Measurements from ENCODE around the gene DAAM1.

Gene DAAM1

GRCh38 chr14:59391388-59391787 is 202.9 kb downstream of the DAAM1 start:
- H3K79me1 ChIP-seq (replicated peaks; ENCODE audit: low read length, poor library complexity, severe bottlenecking): no peaks in the 10 kb centered on the region
- H3K9me3 ChIP-seq (ENCODE audit: control insufficient read depth, low read length): no peaks in the 10 kb centered on the region
- H2BK15ac ChIP-seq (ENCODE audit: low read depth, poor library complexity, severe bottlenecking): no peak overlapping the region
- no peaks in the 10 kb centered on the region for H3K4me1 ChIP-seq (ENCODE audit: control insufficient read depth, insufficient read depth, low read depth, low read length)
- WGBS: 97% methylated on average over 2 of the region's 2 CpGs
- H3K14ac ChIP-seq (ENCODE audit: low read length in 2 of 2): no peak overlapping the region
- no peak overlapping the region for H3K9ac ChIP-seq (ENCODE audit: low read length)
- H2BK120ac ChIP-seq (ENCODE audit: low read depth, low read length): no peak overlapping the region
- no peak overlapping the region for H2AK5ac ChIP-seq (ENCODE audit: low read length, severe bottlenecking)
- H3K23ac ChIP-seq (ENCODE audit: low read length in 2 of 2): no peak overlapping the region
- no peak overlapping the region for H4K91ac ChIP-seq (ENCODE audit: low read length)
- no peak overlapping the region for H4K8ac ChIP-seq (ENCODE audit: low read length)
- no peak for DNase-seq
- no peak overlapping the region for H3K4ac ChIP-seq (ENCODE audit: low read depth in 1 of 2, low read length in 2 of 2)
- H3K4me3 ChIP-seq (ENCODE audit: insufficient read depth in 1 of 2, low read depth in 1 of 2, low read length in 2 of 2): no peak overlapping the region
- no peak overlapping the region for H3K18ac ChIP-seq (ENCODE audit: low read depth in 1 of 2, low read length in 2 of 2)
- no peak overlapping the region for H3K4me2 ChIP-seq (ENCODE audit: low read length, poor library complexity, severe bottlenecking)
- no peak overlapping the region for H2BK12ac ChIP-seq (ENCODE audit: low read length in 2 of 2)
- H2BK5ac ChIP-seq (ENCODE audit: low read depth, low read length, poor library complexity, severe bottlenecking): no peak overlapping the region
- no peak overlapping the region for H3K27ac ChIP-seq (ENCODE audit: low read length, poor library complexity, severe bottlenecking)
- no peaks in the 10 kb centered on the region for H3K27me3 ChIP-seq (ENCODE audit: control insufficient read depth in 1 of 2, insufficient read depth in 1 of 2, low read length in 2 of 2)
- no peak overlapping the region for H2AFZ ChIP-seq (ENCODE audit: low read depth, low read length)
- H3K36me3 ChIP-seq (ENCODE audit: control insufficient read depth in 1 of 2, insufficient read depth in 2 of 2, low read depth in 1 of 2, low read length in 2 of 2): no peaks in the 10 kb centered on the region

GRCh38 chr14:59394268-59394667 is 205.8 kb downstream of the DAAM1 start:
- Histone ChIP-seq H3K9me3 (ENCODE audit: control insufficient read depth, low read length) (no peaks in the 10 kb centered on the region), H2AFZ (ENCODE audit: low read depth, low read length) (no peak overlapping the region), H3K4me1 (ENCODE audit: control insufficient read depth, insufficient read depth, low read depth, low read length) (no peaks in the 10 kb centered on the region), H3K4me3 (ENCODE audit: insufficient read depth in 1 of 2, low read depth in 1 of 2, low read length in 2 of 2) (no peak overlapping the region), H3K23ac (ENCODE audit: low read length in 2 of 2) (no peak overlapping the region), H3K9ac (ENCODE audit: low read length) (no peak overlapping the region), H2AK5ac (ENCODE audit: low read length, severe bottlenecking) (no peak overlapping the region), H2BK5ac (ENCODE audit: low read depth, low read length, poor library complexity, severe bottlenecking) (no peak overlapping the region), H2BK12ac (ENCODE audit: low read length in 2 of 2) (no peak overlapping the region), H3K18ac (ENCODE audit: low read depth in 1 of 2, low read length in 2 of 2) (no peak overlapping the region), H3K27me3 (ENCODE audit: control insufficient read depth in 1 of 2, insufficient read depth in 1 of 2, low read length in 2 of 2) (no peaks in the 10 kb centered on the region), H3K14ac (ENCODE audit: low read length in 2 of 2) (no peak overlapping the region), H2BK15ac (ENCODE audit: low read depth, poor library complexity, severe bottlenecking) (no peak overlapping the region), H3K27ac (ENCODE audit: low read length, poor library complexity, severe bottlenecking) (no peak overlapping the region), H4K8ac (ENCODE audit: low read length) (no peak overlapping the region), H3K79me1 (replicated peaks; ENCODE audit: low read length, poor library complexity, severe bottlenecking) (no peaks in the 10 kb centered on the region), H3K36me3 (ENCODE audit: control insufficient read depth in 1 of 2, insufficient read depth in 2 of 2, low read depth in 1 of 2, low read length in 2 of 2) (no peaks in the 10 kb centered on the region), H3K4ac (ENCODE audit: low read depth in 1 of 2, low read length in 2 of 2) (no peak overlapping the region), H2BK120ac (ENCODE audit: low read depth, low read length) (no peak overlapping the region), H3K4me2 (ENCODE audit: low read length, poor library complexity, severe bottlenecking) (no peak overlapping the region), H4K91ac (ENCODE audit: low read length) (no peak overlapping the region)
- WGBS: 83% methylated on average over 4 of the region's 4 CpGs
- DNase-seq: no peak

GRCh38 chr14:59395672-59396071 is 207.2 kb downstream of the DAAM1 start:
- Histone ChIP-seq H3K9ac (ENCODE audit: low read length) (no peak overlapping the region), H3K27ac (ENCODE audit: low read length, poor library complexity, severe bottlenecking) (no peak overlapping the region), H3K4me2 (ENCODE audit: low read length, poor library complexity, severe bottlenecking) (no peak overlapping the region), H3K4ac (ENCODE audit: low read depth in 1 of 2, low read length in 2 of 2) (no peak overlapping the region), H3K79me1 (replicated peaks; ENCODE audit: low read length, poor library complexity, severe bottlenecking) (no peaks in the 10 kb centered on the region), H2BK15ac (ENCODE audit: low read depth, poor library complexity, severe bottlenecking) (no peak overlapping the region), H3K27me3 (ENCODE audit: control insufficient read depth in 1 of 2, insufficient read depth in 1 of 2, low read length in 2 of 2) (no peaks in the 10 kb centered on the region), H2BK120ac (ENCODE audit: low read depth, low read length) (no peak overlapping the region), H2AFZ (ENCODE audit: low read depth, low read length) (no peak overlapping the region), H4K8ac (ENCODE audit: low read length) (no peak overlapping the region), H3K18ac (ENCODE audit: low read depth in 1 of 2, low read length in 2 of 2) (no peak overlapping the region), H2BK5ac (ENCODE audit: low read depth, low read length, poor library complexity, severe bottlenecking) (no peak overlapping the region), H3K23ac (ENCODE audit: low read length in 2 of 2) (no peak overlapping the region), H2BK12ac (ENCODE audit: low read length in 2 of 2) (no peak overlapping the region), H3K9me3 (ENCODE audit: control insufficient read depth, low read length) (no peaks in the 10 kb centered on the region), H3K14ac (ENCODE audit: low read length in 2 of 2) (no peak overlapping the region), H3K4me1 (ENCODE audit: control insufficient read depth, insufficient read depth, low read depth, low read length) (no peaks in the 10 kb centered on the region), H3K4me3 (ENCODE audit: insufficient read depth in 1 of 2, low read depth in 1 of 2, low read length in 2 of 2) (no peak overlapping the region), H3K36me3 (ENCODE audit: control insufficient read depth in 1 of 2, insufficient read depth in 2 of 2, low read depth in 1 of 2, low read length in 2 of 2) (no peaks in the 10 kb centered on the region), H2AK5ac (ENCODE audit: low read length, severe bottlenecking) (no peak overlapping the region), H4K91ac (ENCODE audit: low read length) (no peak overlapping the region)
- DNase-seq: no peak
- WGBS: 64% methylated on average over 3 of the region's 3 CpGs

GRCh38 chr14:59398841-59399240 is 210.4 kb downstream of the DAAM1 start:
- Histone ChIP-seq H3K4ac (ENCODE audit: low read depth in 1 of 2, low read length in 2 of 2) (peak overlapping the region in 1 of 2 experiments; percentile 41), H3K4me2 (ENCODE audit: low read length, poor library complexity, severe bottlenecking) (no peak overlapping the region), H4K91ac (ENCODE audit: low read length) (no peak overlapping the region), H2BK15ac (ENCODE audit: low read depth, poor library complexity, severe bottlenecking) (no peak overlapping the region), H3K36me3 (ENCODE audit: control insufficient read depth in 1 of 2, insufficient read depth in 2 of 2, low read depth in 1 of 2, low read length in 2 of 2) (no peaks in the 10 kb centered on the region), H3K27ac (ENCODE audit: low read length, poor library complexity, severe bottlenecking) (no peak overlapping the region), H3K9ac (ENCODE audit: low read length) (no peak overlapping the region), H3K4me3 (ENCODE audit: insufficient read depth in 1 of 2, low read depth in 1 of 2, low read length in 2 of 2) (no peak overlapping the region), H3K14ac (ENCODE audit: low read length in 2 of 2) (no peak overlapping the region), H3K9me3 (ENCODE audit: control insufficient read depth, low read length) (no peaks in the 10 kb centered on the region), H2BK12ac (ENCODE audit: low read length in 2 of 2) (peak overlapping the region in 1 of 2 experiments; percentile 52), H4K8ac (ENCODE audit: low read length) (no peak overlapping the region), H2AFZ (ENCODE audit: low read depth, low read length) (no peak overlapping the region), H3K79me1 (replicated peaks; ENCODE audit: low read length, poor library complexity, severe bottlenecking) (no peaks in the 10 kb centered on the region), H2AK5ac (ENCODE audit: low read length, severe bottlenecking) (no peak overlapping the region), H3K18ac (ENCODE audit: low read depth in 1 of 2, low read length in 2 of 2) (no peak overlapping the region), H3K23ac (ENCODE audit: low read length in 2 of 2) (no peak overlapping the region), H3K27me3 (ENCODE audit: control insufficient read depth in 1 of 2, insufficient read depth in 1 of 2, low read length in 2 of 2) (no peaks in the 10 kb centered on the region), H3K4me1 (ENCODE audit: control insufficient read depth, insufficient read depth, low read depth, low read length) (no peaks in the 10 kb centered on the region), H2BK5ac (ENCODE audit: low read depth, low read length, poor library complexity, severe bottlenecking) (no peak overlapping the region), H2BK120ac (ENCODE audit: low read depth, low read length) (no peak overlapping the region)
- 70% methylated on average over 1 of the region's 1 CpG for WGBS
- no peak for DNase-seq
